GM10847 (cell line): ENCODE measurements around the gene DNTT.

Experiments used
- POLR2A ChIP-seq: IDR thresholded peaks from 2 replicates; pipeline ENCODE4 v1.6.1; 2011; ENCODE audit not compliant: insufficient read length; ENCODE audit errors: extremely low read depth

Gene DNTT

DNA sequence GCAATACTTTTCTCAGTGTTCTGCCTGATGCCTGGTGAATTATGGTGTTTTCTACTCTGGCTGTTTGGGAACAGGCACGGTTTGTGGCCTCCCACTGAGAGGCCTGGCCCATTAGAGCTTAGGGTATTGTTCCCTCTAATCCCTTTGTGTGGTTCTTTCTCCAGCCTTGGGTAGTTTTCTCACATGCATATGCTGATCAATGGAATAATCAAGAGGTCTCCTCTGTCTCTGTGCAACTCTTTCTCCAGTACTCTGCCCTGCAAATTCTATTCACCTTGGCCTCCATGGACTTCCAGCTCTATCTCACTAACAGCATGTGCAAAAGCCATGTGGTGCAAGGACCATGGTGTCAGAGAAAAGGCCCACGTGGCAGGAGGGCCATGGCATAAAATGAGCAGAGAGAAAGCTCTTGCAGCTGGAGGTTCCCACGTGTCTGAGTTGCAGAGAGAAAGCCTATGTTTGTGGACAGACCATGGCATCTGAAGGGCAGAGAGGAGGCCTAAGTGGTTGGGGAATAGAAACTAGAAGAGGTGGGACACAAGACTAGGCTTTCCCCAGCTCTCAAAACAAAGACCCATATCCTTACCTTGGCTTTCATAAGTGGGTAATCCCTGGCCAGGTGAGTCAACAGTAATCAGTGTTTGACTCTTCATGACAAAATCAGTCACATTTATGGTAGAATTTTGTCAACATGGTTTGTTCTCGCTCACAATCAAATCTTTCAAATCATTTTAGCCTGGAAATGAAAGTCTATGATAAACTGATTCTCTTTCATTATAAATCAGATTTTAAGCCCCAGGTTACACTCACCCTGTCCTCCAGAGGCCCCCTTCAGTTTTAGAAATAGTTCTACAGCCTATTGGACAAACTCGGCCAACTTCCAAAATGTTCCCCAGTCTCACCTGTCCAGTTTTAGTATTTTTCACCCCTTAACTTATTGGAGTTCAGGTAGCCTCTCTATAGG lies 37.3 kb downstream of the DNTT start:
- no peak for TF ChIP-seq POLR2A

DNA sequence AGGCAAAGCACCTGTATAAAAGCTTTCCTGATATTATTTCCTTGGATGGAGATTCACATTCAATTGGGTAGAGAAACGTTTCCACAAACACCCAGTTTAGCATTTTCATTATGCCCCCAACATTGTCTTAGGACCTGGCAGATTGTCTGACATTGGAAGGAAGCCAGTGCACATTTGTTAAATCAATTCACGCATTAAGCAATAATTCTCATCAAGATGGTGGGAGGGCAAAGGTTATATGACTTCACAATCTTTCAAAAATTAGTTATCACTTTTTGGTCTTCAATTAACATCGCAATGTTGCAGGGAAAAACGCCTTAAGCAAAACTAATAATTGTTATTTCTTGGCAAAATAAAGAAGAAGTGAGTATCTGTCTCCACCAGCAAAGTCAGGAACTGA lies 38.2 kb downstream of the DNTT start:
- no peak for TF ChIP-seq POLR2A

DNA sequence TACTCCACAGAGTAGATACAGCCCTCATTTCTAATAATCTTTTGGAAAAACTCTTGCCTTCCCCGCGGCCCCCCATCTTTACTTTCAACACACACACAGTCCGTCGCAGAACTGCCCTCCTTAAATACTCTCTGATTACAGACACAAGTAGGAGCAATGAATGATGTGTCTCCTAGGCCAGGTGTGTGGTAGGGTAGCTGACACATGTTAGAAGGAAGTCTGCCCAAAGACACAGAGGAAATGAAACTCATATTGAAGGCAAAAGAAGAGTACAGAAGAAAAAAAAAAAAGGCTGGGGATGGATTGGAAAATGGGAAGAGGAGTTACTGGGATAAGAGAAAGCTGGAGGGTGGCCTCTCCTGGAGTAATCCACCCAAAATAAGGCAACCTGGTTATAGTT lies 39.9 kb downstream of the DNTT start:
- no peak for TF ChIP-seq POLR2A

DNA sequence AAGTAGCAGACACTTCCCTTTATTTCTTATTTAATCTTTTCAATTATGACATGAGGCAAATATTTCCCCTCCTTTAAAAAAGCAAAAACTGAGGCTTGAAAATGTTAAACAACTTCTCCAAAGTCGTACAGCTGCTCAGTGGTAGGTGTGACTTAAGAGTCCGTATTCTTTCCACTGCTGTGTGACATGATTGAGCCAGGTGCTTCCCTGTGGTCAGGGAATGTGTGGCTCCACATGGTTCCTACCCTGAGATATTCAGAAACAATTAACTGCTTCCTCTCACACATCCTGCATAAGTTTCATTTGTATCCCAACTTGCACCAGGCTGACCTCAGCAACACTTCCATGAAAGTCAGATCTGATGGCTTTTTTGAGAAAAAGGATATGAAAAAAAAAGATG lies 41.0 kb downstream of the DNTT start:
- TF ChIP-seq POLR2A, result no peak

DNA sequence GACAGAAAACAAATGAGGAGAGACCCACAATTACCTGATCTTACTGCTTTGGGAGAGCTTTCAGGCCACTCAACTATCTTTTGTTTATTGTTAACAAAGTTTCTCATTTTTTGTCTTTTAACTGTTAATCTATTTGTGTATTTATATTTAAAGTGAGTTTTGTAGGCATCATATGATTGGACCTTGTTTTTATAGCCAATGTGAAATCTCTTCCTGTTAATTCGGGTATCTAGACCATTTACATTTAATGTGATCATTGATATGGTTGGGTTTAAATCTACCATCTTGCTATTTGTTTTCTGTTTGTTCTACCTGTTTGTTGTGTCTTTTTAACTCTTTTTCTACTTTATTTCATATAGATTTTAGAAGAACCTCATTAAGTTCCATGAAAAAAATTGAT lies 42.1 kb downstream of the DNTT start:
- no peak for TF ChIP-seq POLR2A

DNA sequence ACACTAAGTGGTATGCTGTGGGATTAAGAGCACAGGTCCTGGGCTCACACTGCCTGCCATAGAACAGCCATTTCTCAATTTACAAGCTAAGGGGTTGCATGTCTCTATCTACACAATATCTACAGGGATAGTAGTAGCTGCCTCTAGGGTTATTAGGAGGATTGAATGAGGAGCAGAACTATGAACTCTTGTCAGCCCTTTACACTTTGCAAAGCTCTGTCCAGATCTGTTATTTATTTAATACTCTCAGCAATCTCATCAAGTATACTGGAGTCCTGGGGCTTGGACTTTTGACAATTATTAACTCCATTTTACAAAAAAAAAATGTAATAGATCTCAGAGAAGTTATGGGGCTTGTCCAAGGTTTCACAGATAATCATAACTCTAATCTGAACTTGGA lies 47.8 kb downstream of the DNTT start:
- TF ChIP-seq POLR2A, result no peak

DNA sequence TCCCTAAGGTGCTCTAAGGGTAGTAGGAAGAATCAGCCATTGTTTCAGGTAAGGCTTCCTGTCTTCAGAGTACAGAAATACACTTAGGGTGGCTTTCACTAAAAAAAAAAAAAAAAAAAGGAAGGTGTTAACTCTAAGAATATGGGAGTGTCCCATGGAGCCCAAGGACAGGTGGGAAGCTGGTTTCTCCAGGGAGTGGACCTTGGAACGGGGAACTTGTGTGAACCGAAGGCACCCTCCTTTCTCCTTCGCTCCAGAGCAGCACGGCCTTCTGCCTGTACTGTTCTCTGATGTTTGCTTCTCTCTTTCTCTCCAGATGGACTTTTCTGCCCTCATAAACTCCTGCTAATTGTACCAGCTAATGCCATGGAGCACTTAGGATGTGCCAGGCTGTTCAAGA lies 48.3 kb downstream of the DNTT start:
- TF ChIP-seq POLR2A, result no peak

DNA sequence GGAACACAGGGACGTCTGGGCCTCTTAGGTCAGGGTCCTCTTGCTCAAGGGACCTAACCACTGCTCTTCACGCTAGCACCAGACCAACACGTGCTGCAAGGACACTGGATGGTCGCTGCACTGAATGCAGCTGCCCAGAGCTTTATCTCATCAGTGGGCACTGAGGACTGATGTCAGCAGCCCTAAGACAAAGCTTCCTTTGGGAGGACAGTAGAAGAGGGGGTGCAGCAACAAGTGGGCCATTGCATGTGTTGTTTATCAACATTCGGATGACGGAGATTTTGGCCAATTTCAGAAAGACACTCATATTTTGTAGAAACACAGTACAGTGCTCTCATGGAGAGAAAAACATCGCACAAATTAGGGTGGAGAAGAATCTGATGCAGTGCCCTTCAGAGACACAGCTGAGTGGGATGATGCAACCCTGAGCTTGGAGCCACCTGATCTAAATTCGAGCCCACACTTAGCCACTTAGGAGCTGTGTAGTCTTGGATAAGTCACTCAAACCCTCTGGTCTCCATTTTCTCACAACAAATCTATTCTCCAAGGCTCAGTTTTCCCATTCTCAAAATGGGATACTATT lies 52.9 kb downstream of the DNTT start:
- TF ChIP-seq POLR2A, result no peak

DNA sequence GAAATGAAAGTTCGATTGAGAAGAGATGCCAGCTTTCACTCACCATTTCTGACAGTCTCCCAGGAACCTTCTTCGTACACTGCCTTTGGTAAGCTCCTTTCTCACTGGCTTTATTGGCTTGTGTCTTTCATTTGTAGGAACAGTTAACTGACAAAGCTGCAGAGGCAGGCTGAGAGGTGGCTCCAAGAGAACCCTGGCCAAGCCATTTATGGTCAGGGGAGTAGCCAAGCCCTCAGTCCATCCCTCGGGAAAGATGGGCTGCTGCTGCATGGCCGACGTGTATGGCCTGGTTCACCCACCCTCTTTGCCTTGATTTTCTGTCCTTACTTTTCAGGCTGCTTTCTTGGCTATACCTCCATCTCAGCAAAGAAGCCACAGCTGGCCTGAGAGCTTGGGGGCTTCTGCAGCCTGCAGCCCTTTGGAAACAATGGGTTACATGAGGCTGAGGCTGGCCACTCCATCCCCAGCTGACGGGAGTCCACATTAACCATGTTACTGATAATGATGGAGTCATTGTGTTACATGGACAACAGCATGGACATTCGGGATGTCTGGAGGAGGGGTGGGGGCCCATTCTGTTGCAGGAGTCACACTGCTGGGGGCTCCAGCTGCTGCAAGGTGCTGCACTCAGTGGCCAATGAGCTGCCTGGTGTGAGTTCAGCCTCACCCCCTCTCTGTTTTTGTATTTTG lies 54.8 kb downstream of the DNTT start, which contains the start of gene OPALIN:
OPALIN (minus strand) TSS at position 152 of the 690 bp plus-strand sequence; CDS start at position 46, 106 bp downstream.
- no peak for TF ChIP-seq POLR2A

DNA sequence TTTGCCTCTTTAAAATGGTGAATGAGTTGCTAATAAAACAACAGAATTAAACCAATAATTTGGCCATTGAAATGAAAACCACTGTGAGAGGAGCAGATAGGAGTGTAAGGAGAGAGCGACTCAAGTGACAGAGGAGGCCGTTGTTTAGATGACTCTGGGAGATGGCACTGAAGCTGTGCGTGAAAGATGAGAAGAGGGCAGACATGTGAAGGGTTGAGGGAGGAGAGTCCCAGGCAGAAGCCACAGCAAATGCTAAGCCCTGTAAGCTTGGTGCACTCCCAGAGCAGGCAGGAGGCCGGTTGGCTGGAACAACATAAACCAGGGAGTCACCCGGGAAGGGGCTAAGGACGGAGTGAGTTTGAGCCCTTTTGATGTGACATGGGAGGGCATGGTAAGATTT lies 55.4 kb downstream of the DNTT start:
- no peak for TF ChIP-seq POLR2A

DNA sequence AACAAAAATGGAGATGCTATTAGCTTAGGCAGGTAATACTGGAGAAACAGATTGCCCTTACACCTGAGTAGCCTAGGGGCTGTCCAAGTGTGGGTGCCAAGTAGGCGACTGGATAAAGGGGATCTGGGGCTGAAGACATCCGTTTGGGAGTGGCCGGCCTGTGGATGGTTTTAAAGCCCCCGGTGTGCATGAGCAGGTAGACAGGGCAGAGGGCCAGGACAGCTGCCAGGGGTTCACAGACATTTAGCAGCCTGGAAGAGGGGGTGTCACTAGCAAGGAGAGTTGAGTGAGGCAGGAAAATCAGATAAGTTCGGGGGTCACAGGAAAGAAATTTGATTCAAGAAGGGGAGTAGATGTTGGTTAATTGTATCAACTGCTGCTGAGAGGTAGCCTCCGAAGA lies 56.1 kb downstream of the DNTT start:
- no peak for TF ChIP-seq POLR2A

DNA sequence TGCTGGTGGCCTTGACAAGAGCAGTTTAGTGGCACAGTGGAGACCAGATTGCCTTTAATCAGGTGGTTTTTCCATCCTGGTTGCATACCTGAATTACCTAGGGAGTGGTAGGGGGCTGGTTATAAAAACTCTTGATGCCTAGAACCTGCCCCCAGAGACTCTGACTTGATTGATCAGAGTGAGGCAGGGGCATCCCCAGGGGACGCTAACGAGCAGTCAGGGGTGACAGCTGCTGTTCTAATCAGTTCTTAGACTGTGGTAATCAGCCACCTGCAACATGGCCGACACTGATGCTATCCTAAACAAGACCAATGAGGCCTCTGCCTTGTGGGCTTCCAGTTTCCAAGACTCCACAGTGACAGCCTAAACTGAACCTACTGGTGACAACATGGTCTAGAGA lies 56.5 kb downstream of the DNTT start:
- no peak for TF ChIP-seq POLR2A

DNA sequence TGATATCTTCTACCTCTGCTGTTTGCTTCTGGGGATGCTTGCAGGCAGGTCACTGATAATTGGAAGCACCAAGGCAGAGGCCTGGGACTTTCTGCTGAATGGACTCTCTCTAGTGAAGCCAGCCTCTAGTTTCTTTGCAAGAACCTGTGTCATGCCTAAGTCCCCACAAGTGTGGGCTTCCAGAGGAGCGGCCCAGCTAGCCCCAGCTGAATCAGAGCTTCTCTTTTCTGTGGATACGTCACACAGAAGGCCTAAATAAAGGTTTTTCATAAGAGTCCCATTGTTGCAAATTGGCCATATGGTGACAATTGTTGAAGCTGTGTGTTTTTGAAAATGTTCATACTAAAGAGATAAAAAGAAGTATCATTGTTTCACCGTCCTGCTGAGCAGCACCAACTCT lies 61.3 kb downstream of the DNTT start:
- TF ChIP-seq POLR2A, result no peak

DNA sequence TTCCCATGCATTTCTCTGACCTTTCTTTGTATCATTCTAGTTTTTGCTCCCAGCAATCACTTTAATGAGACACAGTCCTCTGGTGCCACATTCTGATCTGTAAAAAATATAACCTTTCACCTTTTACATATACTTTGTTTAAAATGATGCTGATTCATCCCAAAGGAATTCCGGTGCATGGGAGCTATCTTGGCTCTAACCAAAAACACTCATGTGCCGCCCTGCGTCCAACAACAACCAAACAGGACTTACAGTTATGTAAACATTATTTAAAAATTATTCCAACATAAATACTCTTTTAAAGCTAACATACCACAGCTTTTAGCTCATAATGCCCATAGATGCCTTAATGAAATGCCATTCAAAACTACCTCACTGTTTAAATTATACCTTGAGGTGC lies 62.3 kb downstream of the DNTT start:
- no peak for TF ChIP-seq POLR2A

DNA sequence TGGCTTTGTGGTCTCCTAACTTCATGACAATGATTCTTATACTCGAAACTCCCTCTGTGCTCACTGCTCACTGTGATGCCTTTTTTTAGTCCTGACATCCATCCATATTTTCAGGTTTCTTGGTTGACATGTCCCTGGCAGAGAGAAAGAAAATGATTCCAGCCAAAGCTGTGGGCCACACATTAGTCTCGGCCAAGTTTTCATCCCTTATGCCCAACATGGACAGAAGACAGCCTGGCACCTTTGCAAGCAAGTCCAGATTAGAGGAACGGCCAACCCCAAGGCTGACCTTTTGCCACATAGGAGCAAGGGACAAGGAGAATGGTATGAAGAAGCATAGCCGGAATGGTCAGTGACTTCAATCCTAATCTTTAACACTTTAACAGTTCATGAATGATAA lies 63.2 kb downstream of the DNTT start:
- no peak for TF ChIP-seq POLR2A

DNA sequence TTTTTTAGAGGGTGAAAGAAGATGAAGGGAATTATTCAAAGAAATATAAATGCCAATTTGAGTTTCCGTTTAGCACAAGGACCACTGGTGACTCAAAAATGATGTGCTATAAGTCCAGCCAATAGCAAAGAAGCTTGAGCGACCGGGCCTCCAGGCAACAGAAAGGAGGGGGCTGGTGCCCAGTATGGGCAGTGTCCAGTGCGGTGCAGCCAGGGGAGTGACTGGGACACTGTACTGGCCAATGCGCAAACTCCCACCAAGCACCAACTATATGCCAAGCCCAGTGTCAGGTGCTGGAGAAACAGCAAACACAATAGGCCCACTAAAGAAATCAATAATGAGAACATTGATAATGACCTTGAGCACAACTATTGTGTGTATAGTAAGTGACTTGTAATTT lies 64.7 kb downstream of the DNTT start:
- TF ChIP-seq POLR2A, result no peak
